Activated CD4-positive, alpha-beta T cell treated with anti-CD3 and anti-CD28 coated beads, Interleukin-2, Interleukin-4, amounts not matched to agents 100 ng/mL and 50 ng/mL, durations not matched to agents 16 hours and 8 hours (primary cell): ENCODE data around the gene NOL6.

ENCODE experiments used
- DNase-seq: peaks from one replicate; pipeline ENCODE4 v3.0.0-alpha.2; 2020; ENCODE audit warnings: low spot score

Gene NOL6

GRCh38 chr9:33450621-33451146 lies 23.0 kb downstream of the NOL6 start:
- DNase-seq = no peak

GRCh38 chr9:33449715-33450114 lies 24.0 kb downstream of the NOL6 start:
- DNase-seq = no peak

- peak; percentile 39 for DNase-seq
Measured at GRCh38 chr9:33447799-33448553, 25.7 kb downstream of the NOL6 start.

GRCh38 chr9:33446946-33447798 lies 26.6 kb downstream of the NOL6 start, which contains the start of gene AQP3:
AQP3 (minus strand) TSS chr9:33447593; CDS start chr9:33447530, 63 bp downstream.
- DNase-seq = peak; percentile 66

GRCh38 chr9:33446240-33446945 lies 27.3 kb downstream of the NOL6 start:
- DNase-seq = peak; percentile 91

GRCh38 chr9:33445389-33446239 lies 28.1 kb downstream of the NOL6 start:
- DNase-seq = no peak

GRCh38 chr9:33443464-33444154 lies 30.1 kb downstream of the NOL6 start:
- no peak for DNase-seq

GRCh38 chr9:33443047-33443446 lies 30.7 kb downstream of the NOL6 start:
- no peak for DNase-seq

- no peak for DNase-seq
Measured at GRCh38 chr9:33442125-33442524, 31.6 kb downstream of the NOL6 start.

DNA sequence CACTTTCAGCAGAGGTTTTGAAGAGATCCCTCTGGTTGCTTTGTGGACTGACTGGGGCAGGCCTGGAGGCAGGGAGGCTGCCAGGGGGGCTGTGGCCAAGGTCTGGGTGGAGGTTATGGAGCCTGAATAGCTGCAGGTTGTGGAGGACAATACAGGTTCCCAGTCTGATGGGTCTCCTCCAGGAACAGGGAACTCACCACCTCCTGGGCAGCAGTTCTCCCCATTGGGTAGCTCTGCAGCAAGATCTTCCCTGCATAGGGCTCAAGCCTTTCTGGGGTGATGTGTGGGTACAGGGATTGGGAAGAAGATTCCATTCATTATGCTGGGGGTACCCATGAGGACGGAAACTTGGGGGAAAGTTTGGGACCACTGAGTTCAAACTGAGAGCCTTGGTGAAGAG lies 33.1 kb downstream of the NOL6 start:
- DNase-seq = no peak

- DNase-seq = no peak
Measured at GRCh38 chr9:33440204-33440603, 33.5 kb downstream of the NOL6 start.

- no peak for DNase-seq
Measured at GRCh38 chr9:33439731-33440130, 34.0 kb downstream of the NOL6 start.

DNA sequence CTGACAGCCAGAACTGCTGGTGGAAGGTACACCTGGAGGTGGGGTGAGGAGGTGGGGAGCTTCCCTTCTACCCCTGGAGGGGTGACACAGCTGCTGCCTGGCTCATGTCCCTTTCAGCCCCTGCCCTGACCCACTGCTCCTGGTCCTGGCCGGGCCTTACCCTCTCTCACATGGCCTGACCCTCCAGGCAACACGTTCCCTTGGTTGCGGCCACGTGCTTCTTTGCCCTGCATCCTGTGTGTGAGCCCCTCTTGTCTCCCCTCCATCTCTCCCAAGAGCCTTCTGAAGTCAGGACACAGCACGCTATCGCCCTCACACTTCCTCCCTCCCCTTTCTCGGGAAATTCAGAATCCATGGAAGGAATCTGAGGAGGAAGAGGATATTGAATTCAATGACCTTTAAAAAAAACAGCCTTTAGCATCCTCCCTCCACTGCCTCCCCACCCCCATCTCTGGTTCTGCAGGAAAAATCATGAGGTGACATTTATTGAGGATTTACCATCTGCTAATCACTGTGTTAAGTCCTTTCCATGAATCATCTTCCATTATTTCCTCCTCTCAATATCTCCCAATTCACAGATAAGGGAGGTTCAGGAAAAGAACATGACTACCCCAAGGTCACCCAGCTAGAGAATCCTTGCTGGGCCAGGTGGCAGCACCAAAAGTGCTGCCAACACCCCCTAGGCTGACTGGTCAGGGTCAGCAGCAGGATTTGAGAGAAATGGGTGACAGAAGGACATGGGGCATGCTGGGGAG lies 34.6 kb downstream of the NOL6 start:
- DNase-seq = no peak

GRCh38 chr9:33437898-33438297 lies 35.8 kb downstream of the NOL6 start:
- no peak for DNase-seq

DNA sequence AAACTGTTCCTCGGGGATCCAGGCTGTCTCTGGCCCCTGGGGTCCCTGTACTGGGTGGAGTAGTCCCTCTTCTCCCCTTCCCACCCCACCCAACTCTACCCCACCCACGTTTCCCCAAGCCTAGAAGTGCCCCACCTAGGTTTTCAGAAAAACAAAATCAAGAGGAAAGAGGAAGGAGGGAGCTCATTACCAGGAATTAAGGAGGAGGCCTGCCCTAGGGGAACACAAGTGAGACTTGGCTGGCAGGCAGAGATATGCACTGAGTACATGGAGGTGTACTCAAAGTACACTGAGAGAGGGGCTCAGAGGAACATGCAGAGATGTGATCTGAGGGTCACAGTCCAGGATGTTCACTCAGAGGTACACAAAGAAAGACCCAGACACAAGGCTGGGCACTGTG lies 36.5 kb downstream of the NOL6 start:
- no peak for DNase-seq

DNA sequence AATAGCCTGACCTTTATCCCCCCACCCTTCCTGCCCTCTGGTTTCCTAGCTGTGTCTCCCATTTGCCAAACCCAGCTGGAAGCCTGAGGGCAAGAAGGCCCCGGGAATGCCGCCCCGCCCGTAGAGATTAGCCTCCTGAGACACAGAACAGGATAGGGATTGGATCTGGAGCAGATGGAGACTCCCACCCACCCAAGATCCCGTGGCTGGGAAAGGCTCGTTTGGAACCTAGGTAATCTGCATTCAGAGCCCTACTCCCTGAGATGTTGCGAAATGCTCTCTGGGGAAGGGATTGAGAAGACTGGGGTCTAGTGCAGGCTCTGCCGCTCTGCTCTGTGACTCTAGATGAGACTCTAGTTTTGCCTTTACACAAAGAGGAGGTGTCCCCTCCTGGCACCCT lies 37.3 kb downstream of the NOL6 start:
- DNase-seq = no peak

DNA sequence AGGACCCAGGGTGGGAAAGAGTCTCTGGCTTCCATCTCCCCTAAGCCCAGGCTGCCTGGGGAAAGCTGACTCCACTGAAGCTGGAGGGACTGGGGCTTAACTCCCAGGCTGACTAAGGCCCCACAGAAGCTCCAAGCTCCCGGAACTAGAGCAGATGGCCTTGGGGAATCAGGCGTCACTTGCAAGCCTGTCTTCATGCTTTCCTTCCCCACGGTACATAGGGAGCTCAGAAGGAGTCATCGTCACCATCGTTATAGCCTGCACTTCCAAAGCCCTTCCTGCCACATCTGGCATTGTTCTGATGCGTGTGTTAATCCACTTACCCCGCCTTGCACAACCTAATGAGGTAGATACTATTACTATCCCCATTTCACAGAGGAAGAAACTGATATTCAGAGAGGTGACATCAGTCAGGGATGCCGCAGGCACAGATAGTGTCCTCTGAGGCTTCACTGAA lies 37.9 kb downstream of the NOL6 start:
- no peak for DNase-seq

GRCh38 chr9:33434317-33435105 lies 39.2 kb downstream of the NOL6 start:
- DNase-seq = no peak

- DNase-seq = no peak
Measured at GRCh38 chr9:33433871-33434270, 39.9 kb downstream of the NOL6 start.
